ENCODE measurements around the gene DCTPP1.

Gene DCTPP1

DNA sequence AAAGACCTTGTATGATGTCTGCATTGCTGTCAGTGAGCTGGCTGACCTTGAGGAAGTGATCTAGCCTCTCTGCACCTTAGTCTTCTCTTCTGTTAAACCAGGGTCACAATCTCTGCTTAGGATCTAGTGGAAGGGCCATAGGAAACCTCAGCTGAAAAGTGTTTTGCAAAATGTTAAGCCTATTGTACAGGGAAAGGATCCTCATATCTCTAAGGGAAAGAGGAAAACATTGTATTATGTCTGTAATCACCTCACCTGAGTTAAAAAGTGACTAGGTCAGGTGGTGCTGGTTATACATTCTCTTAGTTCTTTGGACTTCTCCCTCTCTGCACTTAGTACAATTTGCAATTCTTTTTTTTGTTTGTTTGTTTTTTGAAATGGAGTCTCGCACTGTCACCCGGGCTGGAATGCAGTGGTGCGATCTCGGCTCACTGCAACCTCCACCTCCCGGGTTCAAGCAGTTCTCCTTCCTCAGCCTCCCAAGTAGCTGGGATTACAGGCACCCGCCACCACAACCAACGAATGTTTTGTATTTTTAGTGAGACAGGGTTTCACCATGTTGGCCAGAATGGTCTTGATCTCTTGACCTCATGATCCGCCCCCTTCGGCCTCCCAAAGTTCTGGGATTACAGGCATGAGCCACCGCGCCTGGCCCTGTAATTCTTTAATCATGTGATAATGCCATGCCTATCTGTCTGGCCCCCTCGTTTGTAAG, 17.8 kb upstream of the DCTPP1 start:
- in situ Hi-C loops (cut with HindIII; ENCODE audit: low sequenced_read_pairs), result no loop called here

DNA sequence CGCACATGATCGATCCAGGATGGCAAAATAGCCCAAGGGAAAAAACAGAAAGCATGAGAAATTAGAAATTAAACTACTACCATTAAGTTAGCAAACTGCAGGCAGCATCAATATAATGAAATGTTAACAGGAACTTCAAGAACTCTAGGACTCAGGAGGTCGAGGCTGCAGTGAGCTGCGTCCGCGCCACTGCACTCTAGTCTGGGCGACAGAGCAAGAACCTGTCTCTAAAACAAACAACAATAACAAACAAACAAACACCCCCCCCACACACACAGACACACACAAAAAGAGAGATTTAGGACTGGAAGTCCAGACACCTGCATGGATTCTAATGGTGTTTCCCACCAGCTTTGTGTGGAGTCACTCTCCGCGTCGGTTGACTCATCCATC, 16.4 kb upstream of the DCTPP1 start:
- in situ Hi-C loops (cut with HindIII; ENCODE audit: low sequenced_read_pairs), result no loop called here

- in situ Hi-C loops (cut with HindIII; ENCODE audit: low sequenced_read_pairs), result no loop called here
Observed at GRCh38 chr16:30445408-30446202, 15.8 kb upstream of the DCTPP1 start, which contains the start of gene SEPHS2. SEPHS2 (minus strand) TSS chr16:30445874; CDS start chr16:30445727, 147 bp downstream.

DNA sequence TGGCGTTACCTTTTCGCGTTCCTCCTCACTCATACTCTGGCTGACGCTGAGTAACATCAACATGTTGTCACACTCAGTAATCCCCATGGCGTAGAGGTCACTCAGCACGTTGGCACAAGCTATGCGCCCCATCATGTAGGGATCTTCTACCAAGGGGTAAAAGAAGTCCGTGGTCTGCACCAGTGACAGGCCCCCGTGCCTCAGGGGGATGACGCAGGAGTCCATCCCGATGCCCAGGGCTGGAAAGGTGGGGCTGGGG, 15.2 kb upstream of the DCTPP1 start:
- in situ Hi-C loops (cut with HindIII; ENCODE audit: low sequenced_read_pairs), result no loop called here

GRCh38 chr16:30444231-30445148, 14.7 kb upstream of the DCTPP1 start:
- in situ Hi-C loops (cut with HindIII; ENCODE audit: low sequenced_read_pairs), result no loop called here

- in situ Hi-C loops (cut with HindIII; ENCODE audit: low sequenced_read_pairs), result no loop called here
Observed at GRCh38 chr16:30443631-30444030, 13.8 kb upstream of the DCTPP1 start.

GRCh38 chr16:30439720-30440348, 10.0 kb upstream of the DCTPP1 start:
- in situ Hi-C loops (cut with HindIII; ENCODE audit: low sequenced_read_pairs), result no loop called here

DNA sequence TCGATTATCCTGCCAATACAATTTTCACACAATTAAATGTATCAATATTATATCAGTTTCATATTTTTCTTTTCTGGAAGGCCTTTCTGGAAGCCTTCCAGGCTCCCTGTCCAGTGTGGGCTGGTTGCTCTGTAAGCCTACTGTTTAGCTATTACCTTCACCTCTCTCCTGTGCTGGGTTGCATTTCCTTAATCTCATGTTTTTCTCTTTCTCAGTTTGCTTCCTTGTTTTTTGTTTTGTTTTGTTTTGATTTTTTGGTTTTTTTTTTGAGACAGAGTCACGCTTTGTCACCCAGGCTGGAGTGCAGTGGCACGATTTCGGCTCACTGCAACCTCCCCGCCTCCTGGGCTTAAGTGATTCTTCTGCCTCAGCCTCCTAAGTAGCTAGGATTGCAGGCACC, 9.0 kb upstream of the DCTPP1 start:
- in situ Hi-C loops (cut with HindIII; ENCODE audit: low sequenced_read_pairs), result no loop called here

- in situ Hi-C loops (cut with HindIII; ENCODE audit: low sequenced_read_pairs), result no loop called here
Observed at GRCh38 chr16:30437511-30438046, 7.7 kb upstream of the DCTPP1 start.

GRCh38 chr16:30434852-30435251, 5.0 kb upstream of the DCTPP1 start:
- in situ Hi-C loops (cut with HindIII; ENCODE audit: low sequenced_read_pairs), result no loop called here

DNA sequence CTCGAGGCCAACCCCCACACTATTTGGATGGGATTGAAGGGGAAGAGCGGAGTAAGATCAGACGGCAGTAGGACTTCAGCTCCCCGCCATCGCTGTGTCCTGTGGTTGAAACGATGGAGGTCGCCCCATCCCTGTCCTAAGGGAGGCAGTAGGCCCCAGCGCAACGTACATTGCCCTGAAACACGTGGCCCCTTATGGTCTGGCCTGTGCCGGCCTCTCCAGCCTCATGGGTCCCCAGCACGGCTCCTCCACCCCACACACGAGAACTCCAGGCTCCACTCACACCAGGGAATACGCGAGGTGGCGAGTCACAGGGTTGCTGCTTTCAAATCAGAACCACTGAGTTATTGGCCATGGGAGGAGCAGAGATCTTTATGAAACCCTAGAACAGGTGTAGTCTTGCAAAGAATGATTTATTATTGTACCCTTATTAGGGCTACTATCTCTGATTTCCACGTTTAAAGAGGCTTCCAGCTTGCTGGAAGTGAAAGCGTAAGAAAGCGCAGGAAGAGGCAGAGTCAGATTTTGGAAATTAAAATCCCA, 669 bp upstream of the DCTPP1 start:
- in situ Hi-C loops (cut with HindIII; ENCODE audit: low sequenced_read_pairs), result no loop called here

DNA sequence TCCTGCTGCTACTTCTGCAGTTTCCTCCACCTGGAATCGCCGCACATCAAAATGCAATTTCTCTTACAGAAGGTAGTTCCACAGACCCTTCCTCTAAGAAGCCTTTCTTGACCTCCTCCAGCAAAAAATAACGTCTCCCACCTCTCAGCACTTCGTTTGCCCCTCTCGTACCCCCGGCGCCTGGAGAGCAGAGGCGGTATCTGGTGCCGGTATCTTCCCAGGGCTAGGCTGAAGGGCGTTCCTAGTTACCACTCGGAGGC, 482 bp downstream of the DCTPP1 start:
- in situ Hi-C loops (cut with HindIII; ENCODE audit: low sequenced_read_pairs), result no loop called here

- in situ Hi-C loops (cut with HindIII; ENCODE audit: low sequenced_read_pairs), result no loop called here
Observed at GRCh38 chr16:30428055-30428454, 1.8 kb downstream of the DCTPP1 start.

- in situ Hi-C loops (cut with HindIII; ENCODE audit: low sequenced_read_pairs), result loop anchor here (25.0 kb wide), 1 partner anchor 216 kb away; no protein-coding TSS in a partner anchor
Observed at GRCh38 chr16:30421010-30421409, 8.8 kb downstream of the DCTPP1 start.

GRCh38 chr16:30418350-30419181, 11.3 kb downstream of the DCTPP1 start:
- in situ Hi-C loops (cut with HindIII; ENCODE audit: low sequenced_read_pairs), result loop anchor here (25.0 kb wide), 1 partner anchor 219 kb away; no protein-coding TSS in a partner anchor

- in situ Hi-C loops (cut with HindIII; ENCODE audit: low sequenced_read_pairs), result loop anchor here (25.0 kb wide), 1 partner anchor 220 kb away; no protein-coding TSS in a partner anchor
Observed at GRCh38 chr16:30417529-30418349, 12.1 kb downstream of the DCTPP1 start.

DNA sequence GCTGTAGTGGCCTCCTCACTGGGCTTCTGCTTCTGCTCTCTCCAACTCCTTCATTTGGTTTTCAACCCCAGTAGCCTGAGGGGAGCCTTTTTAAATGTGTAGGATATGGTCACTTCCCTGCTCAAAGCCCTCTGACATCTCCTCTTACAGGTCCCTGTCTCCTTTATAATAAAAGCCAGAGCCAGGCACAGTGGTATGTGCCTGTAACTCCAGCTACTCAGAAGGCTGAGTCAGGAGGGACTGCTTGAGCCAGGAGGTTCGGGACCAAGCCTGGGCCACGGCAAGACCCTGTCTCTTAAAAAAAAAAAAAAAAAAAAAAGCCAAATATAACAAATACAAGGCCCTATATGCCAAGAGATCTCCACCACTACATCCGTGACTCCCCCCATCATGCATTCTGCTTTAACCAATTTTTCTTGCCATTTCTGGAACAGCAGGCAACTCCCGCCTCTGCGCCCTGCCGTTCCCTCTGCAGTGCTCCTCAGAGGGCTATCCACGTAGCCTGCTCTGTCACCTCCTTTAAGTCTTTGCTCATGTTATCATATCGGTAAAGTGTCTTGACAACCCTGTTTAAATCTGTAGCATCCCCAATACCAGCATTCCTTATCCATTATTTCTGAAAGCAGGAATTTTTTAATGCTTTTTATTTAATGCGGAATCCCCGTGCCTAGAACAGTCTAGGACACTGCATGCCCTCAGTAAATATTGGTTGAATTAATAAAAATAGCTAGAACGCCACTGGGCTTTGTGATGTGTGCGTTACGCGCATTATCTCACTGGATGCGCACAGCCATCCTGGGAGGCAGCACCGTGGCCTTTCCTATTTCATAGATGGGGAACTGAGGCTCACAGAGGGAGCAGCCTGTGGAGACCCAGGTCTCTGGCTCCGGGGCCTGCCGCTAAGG, 13.0 kb downstream of the DCTPP1 start:
- in situ Hi-C loops (cut with HindIII; ENCODE audit: low sequenced_read_pairs), result loop anchor here (25.0 kb wide), 1 partner anchor 220 kb away; no protein-coding TSS in a partner anchor

All from DLD1 (cell line).